Neural crest cell (in vitro differentiated cells): ENCODE measurements around the gene CNTN4. TPM values are rescaled to one million over a fixed set of nuclear protein-coding genes. Genes with fewer than 3 reads are reported as not detected.
A peak's percentile ranks its signal among the peaks of the same experiment; 100 is the strongest.

Experiments used
- DNase-seq: peaks from one replicate; pipeline ENCODE4 v3.0.0; 2021; ENCODE audit warnings: low read depth, mixed read lengths, low spot score
- H3K27ac Mint-ChIP-seq: one replicate; pipeline ENCODE4 v1.8.0; 2021; ENCODE audit warnings: mild to moderate bottlenecking, mixed read lengths; ENCODE audit not compliant: unreplicated experiment
- H3K27me3 Mint-ChIP-seq: 2 replicates; pipeline ENCODE4 v1.8.0; 2021; ENCODE audit warnings: low read depth, mild to moderate bottlenecking, mixed read lengths
- H3K36me3 Mint-ChIP-seq: 2 replicates; pipeline ENCODE4 v1.8.0; 2021; ENCODE audit warnings: low read depth, mild to moderate bottlenecking, mixed read lengths
- H3K4me1 Mint-ChIP-seq: 2 replicates; pipeline ENCODE4 v1.8.0; 2021; ENCODE audit warnings: mixed read lengths
- H3K4me3 Mint-ChIP-seq: one replicate; pipeline ENCODE4 v1.8.0; 2021; ENCODE audit warnings: mild to moderate bottlenecking, mixed read lengths
- H3K9me3 Mint-ChIP-seq: 2 replicates; pipeline ENCODE4 v1.8.0; 2021; ENCODE audit warnings: mixed read lengths
- CTCF ChIP-seq: fragments of 200-600 bp; sonication (generic); conservative IDR thresholded peaks from 2 replicates; pipeline ENCODE4 v1.5.0; 2021; ENCODE audit warnings: antibody characterized with exemption, mild to moderate bottlenecking
- total RNA-seq: library from RNA; stranded (reverse); gene quantifications from 2 replicates; pipeline ENCODE4 v1.2.1, GENCODE V29; 2021

Gene CNTN4
- total RNA-seq, 1 donor from 2014 or later, result 2.9 TPM

GRCh38 chr3:3087716-3088465 is 989.2 kb downstream of the CNTN4 start:
- Mint-ChIP-seq H3K27me3 (peaks cover 3% of the 10 kb centered on the region), H3K4me3 (no peak overlapping the region), H3K4me1 (no peaks in the 10 kb centered on the region), H3K36me3 (no peaks in the 10 kb centered on the region), H3K27ac (no peak overlapping the region), H3K9me3 (no peaks in the 10 kb centered on the region)
- TF ChIP-seq CTCF, result no peak
- no peak for DNase-seq

GRCh38 chr3:3089017-3089416 is 990.4 kb downstream of the CNTN4 start:
- no peak for DNase-seq
- Mint-ChIP-seq H3K4me1 (no peaks in the 10 kb centered on the region), H3K27ac (no peak overlapping the region), H3K36me3 (no peaks in the 10 kb centered on the region), H3K9me3 (no peaks in the 10 kb centered on the region), H3K4me3 (no peak overlapping the region), H3K27me3 (peaks cover 3% of the 10 kb centered on the region)
- no peak for TF ChIP-seq CTCF

GRCh38 chr3:3097958-3098357 is 999.3 kb downstream of the CNTN4 start:
- no peak for DNase-seq
- Mint-ChIP-seq H3K4me3 (no peak overlapping the region), H3K27ac (peak overlapping the region; percentile 9), H3K4me1 (no peaks in the 10 kb centered on the region), H3K27me3 (peaks cover 4% of the 10 kb centered on the region), H3K36me3 (no peaks in the 10 kb centered on the region), H3K9me3 (no peaks in the 10 kb centered on the region)
- TF ChIP-seq CTCF, result no peak

GRCh38 chr3:3101660-3102458 is 1003.2 kb downstream of the CNTN4 start:
- H3K4me1 Mint-ChIP-seq, result no peaks in the 10 kb centered on the region
- H3K27ac Mint-ChIP-seq, result no peak overlapping the region
- no peaks in the 10 kb centered on the region for H3K9me3 Mint-ChIP-seq
- no peak overlapping the region for H3K4me3 Mint-ChIP-seq
- TF ChIP-seq CTCF, result no peak
- H3K27me3 Mint-ChIP-seq, result peaks cover 8% of the 10 kb centered on the region
- no peaks in the 10 kb centered on the region for H3K36me3 Mint-ChIP-seq
- DNase-seq, result no peak

GRCh38 chr3:3102751-3103150 is 1004.1 kb downstream of the CNTN4 start:
- TF ChIP-seq CTCF, result no peak
- H3K36me3 Mint-ChIP-seq, result no peaks in the 10 kb centered on the region
- H3K27me3 Mint-ChIP-seq, result peaks cover 10% of the 10 kb centered on the region
- no peak overlapping the region for H3K4me3 Mint-ChIP-seq
- H3K4me1 Mint-ChIP-seq, result no peaks in the 10 kb centered on the region
- DNase-seq, result no peak
- no peak overlapping the region for H3K27ac Mint-ChIP-seq
- H3K9me3 Mint-ChIP-seq, result peaks cover 2% of the 10 kb centered on the region
